Measurements from ENCODE around the gene TMEM255B.
"Not testable (repeated sequence)": the region's sequence is repeated elsewhere in the genome, so short reads cannot be mapped to it uniquely, and the experiment has no call there.

TMEM255B gene

DNA sequence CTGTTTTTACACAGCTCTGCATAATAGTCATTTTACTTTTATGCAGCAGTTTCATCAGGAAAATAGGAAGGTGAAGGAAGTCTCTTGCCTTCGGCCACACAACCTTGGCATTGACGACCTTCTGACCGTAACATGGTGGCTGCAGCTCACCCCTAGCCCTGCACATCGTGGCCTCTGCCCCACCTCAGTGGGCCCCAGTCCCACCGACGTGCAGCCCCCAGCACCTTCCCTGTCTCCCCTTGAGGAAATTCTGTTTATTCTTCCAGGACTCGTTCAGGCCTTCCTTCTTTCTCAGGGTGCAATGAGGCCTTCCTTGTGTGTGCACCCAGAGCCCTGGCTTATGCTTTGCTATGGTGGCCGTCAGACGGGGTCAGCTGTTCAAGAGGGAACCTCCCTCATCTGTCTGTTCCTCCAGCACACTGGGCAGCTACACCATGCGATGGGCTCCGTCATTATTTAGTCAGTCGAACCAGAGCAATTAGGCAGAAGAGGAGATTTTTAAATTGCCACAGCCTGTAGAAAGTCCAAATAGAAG, 33.3 kb downstream of the TMEM255B start:
- H3K4me1 ChIP-seq (ENCODE audit: control insufficient read depth in 5 of 5, insufficient read depth in 5 of 5, low read length in 5 of 5): no peaks in the 10 kb centered on the region
- no peaks in the 10 kb centered on the region for H3K9me3 ChIP-seq (ENCODE audit: control insufficient read depth in 5 of 5, low read length in 5 of 5)
- peaks cover 0 to 29% (median 2%) of the 10 kb centered on the region in 5 donors for H3K27me3 ChIP-seq (ENCODE audit: control insufficient read depth in 5 of 5, insufficient read depth in 4 of 5, low read length in 5 of 5)
- no peak overlapping the region for H3K27ac ChIP-seq (ENCODE audit: low read depth, low read length)
- peaks cover 0 to 52% (median 17%) of the 10 kb centered on the region in 5 donors for H3K36me3 ChIP-seq (ENCODE audit: control insufficient read depth in 5 of 5, insufficient read depth in 5 of 5, low read length in 5 of 5)
- H3K9ac ChIP-seq (ENCODE audit: low read length in 5 of 5): no peak overlapping the region
- H3K4me3 ChIP-seq (ENCODE audit: low read depth in 1 of 5, low read length in 5 of 5): no peak overlapping the region

- no peak overlapping the region for H3K9ac ChIP-seq (ENCODE audit: low read length in 5 of 5)
These were observed 34.1 kb downstream of the TMEM255B start for GRCh38 chr13:113792886-113793717.

GRCh38 chr13:113793718-113794085, 34.7 kb downstream of the TMEM255B start:
- Histone ChIP-seq H3K36me3 (ENCODE audit: control insufficient read depth in 5 of 5, insufficient read depth in 5 of 5, low read length in 5 of 5) (peaks cover 0 to 52% (median 17%) of the 10 kb centered on the region in 5 donors), H3K4me1 (ENCODE audit: control insufficient read depth in 5 of 5, insufficient read depth in 5 of 5, low read length in 5 of 5) (no peaks in the 10 kb centered on the region), H3K27me3 (ENCODE audit: control insufficient read depth in 5 of 5, insufficient read depth in 4 of 5, low read length in 5 of 5) (peaks cover 0 to 26% (median 0%) of the 10 kb centered on the region in 5 donors), H3K27ac (ENCODE audit: low read depth, low read length) (no peak overlapping the region), H3K9ac (ENCODE audit: low read length in 5 of 5) (no peak overlapping the region), H3K4me3 (ENCODE audit: low read depth in 1 of 5, low read length in 5 of 5) (no peak overlapping the region), H3K9me3 (ENCODE audit: control insufficient read depth in 5 of 5, low read length in 5 of 5) (peaks cover 0 to 4% (median 0%) of the 10 kb centered on the region in 5 donors)

More at GRCh38 chr13:113792886-113793717, 34.1 kb downstream of the TMEM255B start:
- Histone ChIP-seq H3K36me3 (ENCODE audit: control insufficient read depth in 5 of 5, insufficient read depth in 5 of 5, low read length in 5 of 5) (peaks cover 0 to 52% (median 17%) of the 10 kb centered on the region in 5 donors), H3K4me1 (ENCODE audit: control insufficient read depth in 5 of 5, insufficient read depth in 5 of 5, low read length in 5 of 5) (no peaks in the 10 kb centered on the region), H3K27ac (ENCODE audit: low read depth, low read length) (no peak overlapping the region), H3K27me3 (ENCODE audit: control insufficient read depth in 5 of 5, insufficient read depth in 4 of 5, low read length in 5 of 5) (peaks cover 0 to 30% (median 2%) of the 10 kb centered on the region in 5 donors), H3K4me3 (ENCODE audit: low read depth in 1 of 5, low read length in 5 of 5) (no peak overlapping the region), H3K9me3 (ENCODE audit: control insufficient read depth in 5 of 5, low read length in 5 of 5) (peaks cover 0 to under 1% (median 0%) of the 10 kb centered on the region in 5 donors)

DNA sequence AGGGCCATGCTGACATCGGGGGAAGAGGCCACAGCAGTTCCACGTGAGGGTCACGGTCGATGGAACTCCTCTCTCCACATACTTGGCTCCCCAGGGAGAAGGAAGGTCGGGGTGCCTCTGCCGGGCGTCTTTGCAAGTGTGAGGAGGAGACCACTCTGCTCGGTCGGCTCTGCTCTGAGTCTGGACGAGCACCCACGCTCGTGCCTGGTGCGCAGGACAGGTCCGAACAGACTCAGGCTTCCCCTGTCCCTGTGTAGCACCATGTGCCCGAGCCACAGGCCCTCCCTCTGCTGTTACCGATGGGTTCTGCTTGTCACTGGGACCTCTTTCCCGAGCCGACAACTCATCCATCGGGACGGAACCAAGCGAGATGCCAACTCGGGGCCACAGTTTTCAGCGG, 35.1 kb downstream of the TMEM255B start:
- Histone ChIP-seq H3K4me3 (ENCODE audit: low read depth in 1 of 5, low read length in 5 of 5) (no peak overlapping the region), H3K36me3 (ENCODE audit: control insufficient read depth in 5 of 5, insufficient read depth in 5 of 5, low read length in 5 of 5) (peaks cover 0 to 55% (median 17%) of the 10 kb centered on the region in 5 donors), H3K9me3 (ENCODE audit: control insufficient read depth in 5 of 5, low read length in 5 of 5) (peaks cover 0 to 4% (median 0%) of the 10 kb centered on the region in 5 donors), H3K27me3 (ENCODE audit: control insufficient read depth in 5 of 5, insufficient read depth in 4 of 5, low read length in 5 of 5) (peaks cover 0 to 26% (median 0%) of the 10 kb centered on the region in 5 donors), H3K4me1 (ENCODE audit: control insufficient read depth in 5 of 5, insufficient read depth in 5 of 5, low read length in 5 of 5) (no peaks in the 10 kb centered on the region), H3K9ac (ENCODE audit: low read length in 5 of 5) (no peak overlapping the region), H3K27ac (ENCODE audit: low read depth, low read length) (no peak overlapping the region)

DNA sequence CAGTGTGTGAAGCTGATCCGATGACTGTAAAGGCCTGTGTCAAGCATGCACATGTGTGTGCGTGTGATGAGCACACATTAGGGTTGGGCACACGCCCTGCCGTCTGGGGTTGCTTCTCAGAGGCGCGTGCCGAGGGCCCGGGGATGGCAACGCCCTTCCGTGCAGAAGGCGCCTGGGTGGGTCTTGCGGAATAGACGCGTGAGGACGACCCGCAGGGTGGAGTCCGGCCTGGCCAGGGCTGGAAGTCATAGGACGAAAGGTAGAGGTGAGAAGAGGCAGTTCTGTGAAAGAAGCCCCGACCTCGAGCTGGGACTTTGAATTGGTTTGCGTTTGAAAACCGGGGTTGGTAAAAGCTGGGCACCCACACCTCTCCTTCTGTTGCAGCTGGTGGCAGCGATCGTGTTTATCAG, 35.7 kb downstream of the TMEM255B start:
- Histone ChIP-seq H3K9me3 (ENCODE audit: control insufficient read depth in 5 of 5, low read length in 5 of 5) (peaks cover 0 to 4% (median 0%) of the 10 kb centered on the region in 5 donors), H3K27ac (ENCODE audit: low read depth, low read length) (no peak overlapping the region), H3K27me3 (ENCODE audit: control insufficient read depth in 5 of 5, insufficient read depth in 4 of 5, low read length in 5 of 5) (peaks cover 0 to 26% (median 0%) of the 10 kb centered on the region in 5 donors)

GRCh38 chr13:113795362-113795761, 36.3 kb downstream of the TMEM255B start:
- H3K4me3 ChIP-seq (ENCODE audit: low read depth in 1 of 5, low read length in 5 of 5); H3K4me1 ChIP-seq (ENCODE audit: control insufficient read depth in 5 of 5, insufficient read depth in 5 of 5, low read length in 5 of 5); H3K9me3 ChIP-seq (ENCODE audit: control insufficient read depth in 5 of 5, low read length in 5 of 5); H3K9ac ChIP-seq (ENCODE audit: low read length in 5 of 5); H3K27ac ChIP-seq (ENCODE audit: low read depth, low read length): not testable (repeated sequence)
- Histone ChIP-seq H3K27me3 (ENCODE audit: control insufficient read depth in 5 of 5, insufficient read depth in 4 of 5, low read length in 5 of 5) (peaks cover 0 to 26% (median 0%) of the 10 kb centered on the region in 5 donors), H3K36me3 (ENCODE audit: control insufficient read depth in 5 of 5, insufficient read depth in 5 of 5, low read length in 5 of 5) (peaks cover 0 to 58% (median 17%) of the 10 kb centered on the region in 5 donors)

More for the DNA sequence above, 35.7 kb downstream of the TMEM255B start:
- no peak overlapping the region for H3K4me3 ChIP-seq (ENCODE audit: low read depth in 1 of 5, low read length in 5 of 5)
- H3K4me1 ChIP-seq (ENCODE audit: control insufficient read depth in 5 of 5, insufficient read depth in 5 of 5, low read length in 5 of 5): no peaks in the 10 kb centered on the region
- peaks cover 0 to 58% (median 17%) of the 10 kb centered on the region in 5 donors for H3K36me3 ChIP-seq (ENCODE audit: control insufficient read depth in 5 of 5, insufficient read depth in 5 of 5, low read length in 5 of 5)
- no peak overlapping the region for H3K9ac ChIP-seq (ENCODE audit: low read length in 5 of 5)

GRCh38 chr13:113796211-113796963, 37.4 kb downstream of the TMEM255B start:
- H3K27me3 ChIP-seq (ENCODE audit: control insufficient read depth in 5 of 5, insufficient read depth in 4 of 5, low read length in 5 of 5): peaks cover 0 to 30% (median 0%) of the 10 kb centered on the region in 5 donors
- H3K9me3 ChIP-seq (ENCODE audit: control insufficient read depth in 5 of 5, low read length in 5 of 5): peaks cover 0 to 4% (median 0%) of the 10 kb centered on the region in 5 donors
- H3K4me1 ChIP-seq (ENCODE audit: control insufficient read depth in 5 of 5, insufficient read depth in 5 of 5, low read length in 5 of 5): no peaks in the 10 kb centered on the region
- no peak overlapping the region for H3K4me3 ChIP-seq (ENCODE audit: low read depth in 1 of 5, low read length in 5 of 5)
- peaks cover 0 to 54% (median 17%) of the 10 kb centered on the region in 5 donors for H3K36me3 ChIP-seq (ENCODE audit: control insufficient read depth in 5 of 5, insufficient read depth in 5 of 5, low read length in 5 of 5)
- H3K9ac ChIP-seq (ENCODE audit: low read length in 5 of 5): no peak overlapping the region
- no peak overlapping the region for H3K27ac ChIP-seq (ENCODE audit: low read depth, low read length)

DNA sequence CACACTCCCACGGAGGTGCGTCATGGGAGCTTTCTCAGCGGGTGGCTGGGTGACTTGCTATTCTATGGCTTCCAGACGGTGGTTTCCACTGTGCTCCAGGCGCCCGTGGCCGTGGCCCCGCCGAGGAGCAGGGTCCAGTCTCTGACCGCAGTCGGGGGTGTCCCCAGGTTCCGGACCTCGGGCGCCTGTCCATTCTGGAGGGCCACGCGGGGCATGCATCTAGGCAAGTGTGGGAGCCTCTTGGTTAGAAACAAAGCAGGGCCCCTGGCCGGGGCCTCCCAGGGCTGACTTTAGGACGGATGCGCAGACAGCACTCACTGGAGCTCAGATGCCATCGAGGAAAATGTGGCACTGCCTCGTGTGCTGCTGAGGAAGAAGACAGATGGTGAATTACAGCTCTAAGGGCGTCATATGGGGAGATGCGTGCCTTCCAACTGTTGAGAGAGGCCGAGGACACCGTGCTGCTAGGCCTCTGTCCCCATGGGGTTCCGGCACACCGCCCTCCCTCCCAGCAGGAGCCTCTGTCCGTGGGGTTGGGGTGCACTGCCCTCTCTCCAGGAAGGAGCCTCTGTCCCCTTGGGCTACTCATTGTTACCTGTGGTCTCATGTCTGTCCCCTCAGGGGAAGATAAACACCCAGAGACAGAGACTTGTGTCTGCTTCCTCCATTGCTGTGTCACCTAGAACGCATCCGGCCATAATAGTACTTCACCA, 38.1 kb downstream of the TMEM255B start:
- H3K9me3 ChIP-seq (ENCODE audit: control insufficient read depth in 5 of 5, low read length in 5 of 5): peaks cover 0 to 4% (median 0%) of the 10 kb centered on the region in 5 donors

GRCh38 chr13:113798200-113798811, 39.3 kb downstream of the TMEM255B start:
- Histone ChIP-seq H3K9me3 (ENCODE audit: control insufficient read depth in 5 of 5, low read length in 5 of 5) (peaks cover 0 to 4% (median 0%) of the 10 kb centered on the region in 5 donors), H3K36me3 (ENCODE audit: control insufficient read depth in 5 of 5, insufficient read depth in 5 of 5, low read length in 5 of 5) (peaks cover 0 to 43% (median 17%) of the 10 kb centered on the region in 5 donors), H3K27me3 (ENCODE audit: control insufficient read depth in 5 of 5, insufficient read depth in 4 of 5, low read length in 5 of 5) (peaks cover 0 to 24% (median 0%) of the 10 kb centered on the region in 5 donors), H3K4me1 (ENCODE audit: control insufficient read depth in 5 of 5, insufficient read depth in 5 of 5, low read length in 5 of 5) (peaks cover 0 to 8% (median 0%) of the 10 kb centered on the region in 5 donors), H3K4me3 (ENCODE audit: low read depth in 1 of 5, low read length in 5 of 5) (no peak overlapping the region), H3K9ac (ENCODE audit: low read length in 5 of 5) (no peak overlapping the region), H3K27ac (ENCODE audit: low read depth, low read length) (no peak overlapping the region)

More for the DNA sequence above, 38.1 kb downstream of the TMEM255B start:
- peaks cover 0 to 28% (median 0%) of the 10 kb centered on the region in 5 donors for H3K27me3 ChIP-seq (ENCODE audit: control insufficient read depth in 5 of 5, insufficient read depth in 4 of 5, low read length in 5 of 5)
- no peak overlapping the region for H3K4me3 ChIP-seq (ENCODE audit: low read depth in 1 of 5, low read length in 5 of 5)
- no peak overlapping the region for H3K27ac ChIP-seq (ENCODE audit: low read depth, low read length)
- peaks cover 0 to 53% (median 17%) of the 10 kb centered on the region in 5 donors for H3K36me3 ChIP-seq (ENCODE audit: control insufficient read depth in 5 of 5, insufficient read depth in 5 of 5, low read length in 5 of 5)
- no peak overlapping the region for H3K9ac ChIP-seq (ENCODE audit: low read length in 5 of 5)
- peaks cover 0 to 5% (median 0%) of the 10 kb centered on the region in 5 donors for H3K4me1 ChIP-seq (ENCODE audit: control insufficient read depth in 5 of 5, insufficient read depth in 5 of 5, low read length in 5 of 5)

Data from subcutaneous abdominal adipose tissue (tissue), 5 donors.